GM12878 (cell line): ENCODE measurements around the gene EPN3.

ENCODE experiments used
- CBX3 ChIP-seq: fragments of 200-600 bp; sonication (generic); IDR thresholded peaks from 2 replicates; pipeline ENCODE4 v1.6.1; 2016; ENCODE audit warnings: low read depth, borderline replicate concordance
- CEBPZ ChIP-seq: fragments of 150-350 bp; IDR thresholded peaks from 2 replicates; pipeline ENCODE4 v1.6.1; 2016; ENCODE audit warnings: low read depth, low read length
- CTCF ChIP-seq, 3 experiments: IDR thresholded peaks in 2 of 3; conservative IDR thresholded peaks in 1 of 3; 2 replicates each; pipeline ENCODE4 v1.5.1; 2011; ENCODE audit warnings: low read depth in 3 of 3, low read length in 3 of 3, mild to moderate bottlenecking in 3 of 3, control low read depth in 2 of 3, moderate library complexity in 2 of 3, inconsistent platforms in 1 of 3, mixed read lengths in 1 of 3; ENCODE audit not compliant: control insufficient read depth in 2 of 3, insufficient read depth in 1 of 3; ENCODE audit errors: extremely low read depth in 1 of 3
- E2F4 ChIP-seq: IDR thresholded peaks from 2 replicates; pipeline ENCODE4 v1.6.1; 2012; ENCODE audit warnings: low read depth, low read length, improper control_type of control experiment
- E2F8 ChIP-seq: fragments of 450-650 bp; IDR thresholded peaks from 2 replicates; pipeline ENCODE4 v1.6.1; 2018; ENCODE audit warnings: mild to moderate bottlenecking, low read depth, moderate library complexity; ENCODE audit not compliant: partially characterized antibody
- EGR1 ChIP-seq, 2 experiments: IDR thresholded peaks; 1 replicate in 1 of 2; 2 replicates in 1 of 2; pipeline ENCODE4 v1.6.1; 2011 to 2012; ENCODE audit warnings: low read depth in 2 of 2, low read length in 2 of 2, borderline replicate concordance in 1 of 2, mild to moderate bottlenecking in 1 of 2, moderate library complexity in 1 of 2
- IKZF1 ChIP-seq: fragments of 450-650 bp; conservative IDR thresholded peaks from 2 replicates; pipeline ENCODE4 v1.6.1; 2017; ENCODE audit warnings: antibody characterized with exemption, mild to moderate bottlenecking
- MAX ChIP-seq: IDR thresholded peaks from 2 replicates; pipeline ENCODE4 v1.6.1; 2012; ENCODE audit warnings: low read depth, low read length, improper control_type of control experiment
- POLR2A ChIP-seq: IDR thresholded peaks from 2 replicates; pipeline ENCODE4 v1.6.1; 2011; ENCODE audit warnings: low read depth, mild to moderate bottlenecking, low read length
- RELA ChIP-seq: fragments of 450-650 bp; IDR thresholded peaks from 2 replicates; pipeline ENCODE4 v1.8.0; 2014; ENCODE audit warnings: borderline replicate concordance; ENCODE audit not compliant: partially characterized antibody
- SP1 ChIP-seq: IDR thresholded peaks from one replicate; pipeline ENCODE4 v1.6.1; 2011; ENCODE audit warnings: low read depth, low read length
- YY1 ChIP-seq: IDR thresholded peaks from 2 replicates; pipeline ENCODE4 v1.6.1; 2011; ENCODE audit warnings: low read depth, mild to moderate bottlenecking, low read length

GRCh38 chr17:50531428-50532025 is 1.0 kb upstream of the EPN3 start:
- TF ChIP-seq MAX: no peak
- TF ChIP-seq EGR1 (IDR thresholded peaks at IDR 0.05; ENCODE audit: borderline replicate concordance in 1 of 2, low read depth in 2 of 2, low read length in 2 of 2): no peak
- no peak for TF ChIP-seq CBX3
- no peak for TF ChIP-seq CTCF (IDR thresholded peaks at IDR 0.05 in 2 of 3, conservative IDR thresholded peaks at IDR 0.05 in 1 of 3; ENCODE audit: control insufficient read depth in 2 of 3, extremely low read depth in 1 of 3, insufficient read depth in 1 of 3, low read depth in 3 of 3, low read length in 3 of 3)
- TF ChIP-seq SP1: no peak
- TF ChIP-seq E2F4: no peak
- TF ChIP-seq CEBPZ: no peak
- no peak for TF ChIP-seq E2F8
- no peak for TF ChIP-seq IKZF1
- TF ChIP-seq POLR2A: no peak
- TF ChIP-seq RELA: no peak
- no peak for TF ChIP-seq YY1
